HuH-7.5 (cell line): ENCODE measurements around the gene GCH1.
"Not testable (repeated sequence)": the region's sequence is repeated elsewhere in the genome, so short reads cannot be mapped to it uniquely, and the experiment has no call there.

ENCODE experiments used
- DNase-seq: peaks from one replicate; pipeline ENCODE4 v3.0.0; 2011; ENCODE audit warnings: low spot score

Gene GCH1

DNA sequence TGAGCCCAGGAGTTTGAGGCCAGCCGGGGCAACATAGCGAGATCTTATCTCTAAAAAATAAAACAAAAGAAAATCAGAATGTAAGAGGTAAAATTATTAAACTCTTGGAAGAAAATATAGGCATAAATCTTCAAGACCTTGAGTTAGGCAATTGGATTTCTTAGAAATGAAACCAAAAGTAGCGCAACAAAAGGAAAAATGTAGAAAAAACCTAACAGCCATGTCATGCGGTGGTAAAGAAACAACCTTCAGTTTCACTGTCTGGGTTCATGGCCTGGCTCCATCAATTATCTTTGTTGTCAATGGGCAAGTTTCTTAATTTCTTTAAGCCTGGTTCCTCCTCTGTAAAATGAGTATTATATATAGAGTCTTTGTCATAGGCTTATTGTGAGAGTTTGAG lies 5.6 kb upstream of the GCH1 start:
- no peak for DNase-seq

DNA sequence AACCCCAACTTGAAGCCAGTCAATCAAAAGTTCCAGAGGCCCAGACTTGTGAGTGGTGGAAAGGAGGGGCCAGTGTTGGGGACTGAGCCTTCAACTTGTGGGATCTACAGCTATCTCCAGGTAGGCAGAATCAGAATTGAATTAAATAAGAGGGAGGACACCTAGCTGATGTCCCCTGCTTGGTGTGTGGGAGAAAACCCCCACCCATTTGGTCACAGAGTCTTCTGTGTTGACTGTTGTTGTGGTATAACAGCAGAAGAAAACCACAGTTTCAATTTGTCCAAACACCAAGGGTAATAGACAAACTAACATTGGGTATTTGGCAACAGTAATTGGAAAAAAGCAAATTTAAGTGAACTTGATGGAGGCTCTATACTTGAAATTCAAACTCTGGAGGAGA lies 3.4 kb upstream of the GCH1 start:
- no peak for DNase-seq

DNA sequence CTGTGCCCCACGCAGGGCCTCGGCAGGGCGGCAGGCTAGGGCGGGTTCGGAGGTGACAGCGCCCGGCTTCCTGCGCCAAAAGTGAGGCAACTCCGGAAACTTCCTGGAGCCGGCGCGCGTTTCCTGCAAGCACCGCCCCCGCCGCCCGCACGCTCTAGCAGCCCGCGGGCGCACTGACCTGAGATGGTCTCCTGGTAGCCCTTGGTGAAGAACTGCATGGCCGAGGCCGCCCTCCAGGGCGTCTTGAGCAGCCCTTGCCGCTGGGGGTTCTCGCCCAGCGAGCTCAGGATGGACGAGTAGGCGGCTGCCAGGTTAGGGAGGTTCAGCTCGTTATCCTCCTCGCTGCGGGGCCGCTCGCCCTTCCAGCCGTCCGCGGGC lies 494 bp downstream of the GCH1 start:
- peak; percentile 37 for DNase-seq

DNA sequence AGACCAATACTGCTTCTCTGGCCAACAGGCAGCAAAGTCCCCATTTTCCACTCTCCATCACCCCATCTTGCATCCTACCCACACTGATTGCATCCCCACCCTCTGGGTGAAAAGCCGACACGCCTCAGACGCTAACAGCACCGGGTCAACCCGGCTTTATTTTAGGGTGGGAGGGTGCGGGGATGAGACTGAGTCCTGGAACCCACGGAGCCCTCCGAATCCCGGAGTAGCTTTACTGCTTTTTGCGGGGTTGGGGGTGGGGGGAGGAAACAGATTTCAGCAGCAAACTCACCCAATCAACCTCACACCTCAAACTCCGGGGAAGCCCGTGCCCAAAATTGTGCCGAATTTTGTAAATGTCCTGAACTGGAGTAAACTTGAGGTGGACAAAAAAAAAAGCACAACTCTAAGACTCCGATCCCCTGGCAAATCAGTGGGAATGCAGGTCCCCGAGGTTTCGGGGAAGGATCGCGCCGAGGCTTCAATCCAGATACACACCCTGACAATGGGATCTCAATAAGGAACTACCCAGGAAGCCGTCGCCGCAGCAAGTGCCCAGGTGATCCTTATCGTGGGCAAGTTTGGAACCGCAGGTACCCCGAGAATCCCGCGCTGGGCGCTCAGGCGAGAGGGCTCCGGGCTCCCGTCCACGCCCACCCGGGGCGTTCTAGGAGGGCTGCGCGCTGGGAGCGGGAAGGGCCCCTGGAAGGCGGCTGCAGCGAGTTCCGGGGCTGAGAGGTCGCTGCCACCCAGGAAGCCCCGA lies 1.1 kb downstream of the GCH1 start:
- DNase-seq: no peak

DNA sequence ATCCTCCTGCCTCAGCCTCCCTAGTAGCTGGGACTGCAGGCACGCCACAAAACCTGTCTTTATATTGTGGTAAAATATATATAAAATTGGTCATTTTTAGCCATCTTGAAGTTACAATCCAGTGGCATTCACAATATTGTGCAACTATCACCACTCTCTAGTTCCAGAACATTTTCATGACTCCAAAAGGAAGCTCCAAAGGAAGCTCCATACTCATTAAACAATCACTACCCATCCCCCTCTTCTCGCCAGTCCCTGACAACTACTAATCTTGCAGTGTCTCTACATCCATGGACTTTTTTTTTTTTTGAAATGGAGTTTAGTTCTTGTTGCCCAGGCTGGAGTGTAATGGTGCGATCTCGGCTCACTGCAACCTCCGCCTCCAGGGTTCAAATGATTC lies 3.1 kb downstream of the GCH1 start:
- no peak for DNase-seq

DNA sequence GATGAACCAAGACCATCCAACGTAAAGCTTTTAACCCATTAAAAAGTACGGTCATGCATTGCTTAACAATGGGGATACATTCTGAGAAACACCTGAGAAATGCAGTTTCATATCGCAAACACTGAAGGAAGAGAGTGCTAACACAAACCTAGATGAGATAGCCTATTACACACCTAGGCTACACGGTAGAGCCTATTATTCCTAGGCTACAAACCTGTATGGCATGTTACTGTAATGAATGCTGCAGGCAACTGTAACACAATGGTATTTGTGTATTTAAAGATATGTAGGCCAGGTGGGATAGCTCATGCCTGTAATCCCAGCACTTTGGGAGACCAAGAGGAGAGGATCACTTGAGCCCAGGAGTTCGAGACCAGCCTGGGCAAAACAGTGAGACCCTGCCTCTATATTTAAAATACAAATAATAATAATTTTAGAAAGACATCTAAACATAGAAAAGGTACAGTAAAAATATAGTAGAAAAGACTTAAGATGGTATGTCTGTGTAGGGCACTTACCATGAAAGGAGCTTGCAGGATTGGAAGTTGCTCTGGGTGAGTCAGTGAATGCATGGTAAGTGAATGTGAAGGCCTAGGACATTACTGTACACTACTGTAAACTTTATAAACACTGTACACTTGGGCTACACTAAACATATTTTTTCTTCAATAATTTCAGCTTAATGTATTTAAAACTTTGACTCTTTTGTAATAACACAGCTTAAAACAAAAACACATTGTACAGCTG lies 4.6 kb downstream of the GCH1 start:
- not testable (repeated sequence) for DNase-seq

DNA sequence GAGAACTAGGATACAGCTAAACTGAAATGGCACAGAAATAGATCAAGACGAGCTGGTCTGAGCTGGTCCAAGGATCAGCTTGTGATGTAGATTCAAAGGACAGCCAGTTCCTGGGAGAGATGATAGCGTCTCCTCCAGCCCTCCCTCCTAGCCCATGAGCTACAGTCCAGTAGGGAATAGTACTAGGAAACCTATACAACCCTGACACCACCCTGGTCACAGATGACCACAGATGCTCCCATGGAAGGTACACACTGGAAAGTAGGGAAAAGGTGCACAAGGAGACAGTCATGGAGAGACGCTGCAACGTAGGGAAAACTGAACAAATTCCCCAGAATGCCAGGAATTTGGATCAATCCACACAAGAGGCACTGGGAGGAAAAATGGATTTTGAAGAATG lies 6.9 kb downstream of the GCH1 start:
- no peak for DNase-seq

DNA sequence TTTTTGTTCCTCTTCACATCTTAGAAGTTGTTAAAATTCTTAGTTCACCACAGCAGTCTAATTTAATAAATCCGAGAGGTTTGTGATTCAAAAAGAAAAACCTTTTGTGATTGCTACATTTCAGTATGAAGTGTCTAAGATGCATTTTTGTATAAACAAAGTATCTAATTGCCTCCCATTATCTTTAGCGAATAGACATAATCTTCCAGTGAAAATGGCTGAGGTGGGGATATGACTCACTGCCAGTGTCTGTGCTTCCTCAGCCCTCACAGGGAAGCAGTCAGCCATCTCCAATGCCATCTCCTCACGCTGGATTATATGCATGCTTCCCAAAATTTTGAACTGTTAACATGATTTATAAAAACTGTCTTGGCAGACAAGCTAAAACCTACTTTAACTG lies 7.6 kb downstream of the GCH1 start:
- no peak for DNase-seq

DNA sequence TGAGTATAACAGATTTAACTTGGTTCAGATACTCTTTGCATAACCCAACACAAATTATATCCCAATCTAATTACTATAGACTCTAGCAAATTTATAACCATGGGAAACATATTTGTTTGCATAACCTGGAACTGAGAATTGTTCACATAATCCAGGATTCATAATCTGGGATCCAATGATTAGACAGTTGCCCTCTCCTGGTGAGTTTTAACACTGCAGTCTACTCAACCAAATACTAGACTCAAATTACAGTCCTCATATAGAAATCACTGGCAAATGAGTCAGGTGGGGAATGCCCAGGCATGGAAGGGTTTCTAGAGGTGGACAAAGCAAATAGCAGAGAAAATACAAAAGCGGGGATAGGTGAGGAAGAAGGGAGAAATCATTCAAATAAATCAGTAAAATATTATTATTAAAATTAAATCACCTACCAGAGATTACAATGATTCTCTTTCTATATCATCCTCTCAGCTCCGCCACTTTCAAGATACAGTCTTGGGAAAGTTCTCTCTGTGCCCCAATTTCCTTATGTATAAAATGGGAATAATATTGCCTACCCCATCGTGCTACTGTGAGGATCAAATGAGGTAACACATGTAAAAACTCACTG lies 9.4 kb downstream of the GCH1 start:
- DNase-seq: peak; percentile 26

DNA sequence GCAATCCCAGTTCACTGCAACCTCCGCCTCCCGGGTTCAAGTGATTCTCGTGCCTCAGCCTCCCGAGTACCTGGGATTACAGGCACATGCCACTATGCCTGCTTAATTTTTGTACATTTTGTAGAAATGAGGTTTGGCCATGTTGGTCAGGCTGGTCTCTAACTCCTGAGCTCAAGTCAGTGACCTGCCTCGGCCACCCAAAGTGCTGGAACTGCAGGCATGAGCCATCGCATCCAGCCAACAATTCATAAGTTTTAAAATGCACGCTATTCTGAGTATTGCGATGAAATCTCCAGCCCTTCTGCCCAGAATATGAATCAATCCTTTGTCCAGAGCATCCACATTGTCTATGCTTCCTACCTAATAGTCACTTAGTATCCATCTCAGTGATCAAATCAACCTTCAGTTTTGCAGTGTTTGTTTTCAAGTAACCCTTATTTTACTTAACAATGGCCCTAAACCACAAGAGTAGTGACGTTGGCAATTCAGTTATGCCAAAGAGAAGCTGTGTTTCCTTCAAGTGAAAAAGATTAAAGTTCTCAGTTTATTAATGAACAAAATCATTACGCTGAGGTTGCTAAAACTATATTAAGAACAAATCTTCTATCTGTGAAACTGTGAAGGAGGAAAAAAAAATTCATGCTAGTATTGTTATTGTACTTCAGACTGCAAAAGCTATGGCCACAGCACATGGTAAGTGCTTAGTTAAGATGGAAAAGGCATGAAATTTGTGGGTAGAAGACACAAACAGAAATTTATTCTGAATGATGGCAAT lies 11.0 kb downstream of the GCH1 start:
- DNase-seq: no peak

DNA sequence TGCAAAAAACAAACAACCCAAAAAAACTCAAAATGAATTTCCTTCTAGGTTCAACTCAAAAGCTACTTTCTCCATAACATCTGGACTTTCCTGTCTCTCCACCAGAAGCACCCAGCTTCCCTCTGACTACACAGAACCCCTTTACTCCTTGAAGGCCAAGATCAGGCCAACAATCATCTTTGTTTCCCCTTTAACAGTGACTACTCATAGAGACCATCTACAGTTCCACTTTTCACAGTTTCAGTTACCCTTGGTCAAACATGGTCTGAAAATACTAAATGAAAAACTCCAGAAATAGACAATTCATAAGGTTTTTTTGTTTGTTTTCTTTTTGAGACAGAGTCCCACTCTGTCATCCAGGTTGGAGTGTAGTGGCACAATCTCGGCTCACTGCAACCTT lies 11.8 kb downstream of the GCH1 start:
- DNase-seq: no peak

DNA sequence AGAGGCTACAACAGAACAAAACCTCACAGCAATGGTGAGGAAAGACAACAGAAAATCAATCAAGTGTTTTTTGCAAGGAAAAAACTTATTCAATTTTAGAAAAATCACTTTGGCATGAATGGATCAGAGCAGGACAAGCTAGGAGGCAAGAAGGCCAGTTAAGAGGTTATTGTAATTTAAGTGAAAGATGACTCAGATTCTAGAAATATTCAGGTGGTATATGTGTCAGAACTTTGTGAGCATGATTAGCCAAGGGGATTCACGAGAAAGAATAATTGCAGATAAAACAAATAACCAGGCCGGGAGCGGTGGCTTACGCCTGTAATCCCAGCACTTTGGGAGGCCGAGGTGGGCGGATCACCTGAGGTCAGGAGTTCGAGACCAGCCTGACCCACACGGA lies 12.7 kb downstream of the GCH1 start:
- DNase-seq: no peak

DNA sequence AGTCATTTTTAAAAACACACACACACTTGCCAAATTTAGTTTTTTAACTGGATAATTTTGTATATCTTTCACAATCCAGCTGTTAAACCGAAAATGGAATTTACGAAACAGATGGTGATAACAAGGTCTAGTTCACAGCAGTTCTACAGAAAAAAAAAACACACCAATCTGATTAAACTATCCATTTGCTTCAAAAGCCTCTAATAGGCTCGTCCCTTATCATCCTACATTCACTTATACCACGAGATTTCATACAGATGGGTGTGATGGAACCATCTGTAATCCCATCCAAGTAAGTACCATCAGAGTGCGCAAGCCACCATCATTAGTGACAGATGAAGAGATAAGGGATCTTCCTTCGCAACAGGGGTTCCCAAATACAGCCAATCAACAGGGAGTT lies 20.1 kb downstream of the GCH1 start:
- no peak for DNase-seq

DNA sequence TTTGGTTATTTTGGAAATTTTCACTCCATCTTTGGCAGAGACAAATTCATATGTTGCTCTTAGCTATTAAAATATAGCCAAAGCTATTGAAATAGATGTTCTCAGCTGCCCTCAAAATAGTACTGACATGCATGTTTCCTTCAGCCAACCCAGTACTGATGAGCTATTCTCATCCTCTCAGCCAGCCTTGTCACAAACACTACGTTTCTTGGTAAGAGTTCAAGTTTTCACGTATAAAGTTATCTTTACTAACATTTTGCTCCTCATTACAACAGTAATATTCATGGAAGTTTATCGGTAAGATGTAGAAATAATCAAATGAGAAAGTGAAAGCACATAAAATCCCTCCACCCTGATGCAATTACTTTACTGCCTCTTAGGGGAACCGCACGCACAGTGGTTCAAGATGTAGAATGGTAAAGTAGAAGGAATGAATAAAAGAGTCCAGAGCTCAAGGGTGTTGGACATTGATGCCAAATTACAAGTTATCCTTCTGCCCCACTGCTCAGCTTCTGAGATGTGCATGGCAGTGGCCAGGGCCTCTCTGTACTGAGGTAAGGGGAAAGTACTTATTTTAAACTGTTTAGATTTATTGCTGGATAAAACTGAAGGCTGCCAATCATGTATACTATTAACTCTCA lies 20.7 kb downstream of the GCH1 start:
- DNase-seq: no peak

DNA sequence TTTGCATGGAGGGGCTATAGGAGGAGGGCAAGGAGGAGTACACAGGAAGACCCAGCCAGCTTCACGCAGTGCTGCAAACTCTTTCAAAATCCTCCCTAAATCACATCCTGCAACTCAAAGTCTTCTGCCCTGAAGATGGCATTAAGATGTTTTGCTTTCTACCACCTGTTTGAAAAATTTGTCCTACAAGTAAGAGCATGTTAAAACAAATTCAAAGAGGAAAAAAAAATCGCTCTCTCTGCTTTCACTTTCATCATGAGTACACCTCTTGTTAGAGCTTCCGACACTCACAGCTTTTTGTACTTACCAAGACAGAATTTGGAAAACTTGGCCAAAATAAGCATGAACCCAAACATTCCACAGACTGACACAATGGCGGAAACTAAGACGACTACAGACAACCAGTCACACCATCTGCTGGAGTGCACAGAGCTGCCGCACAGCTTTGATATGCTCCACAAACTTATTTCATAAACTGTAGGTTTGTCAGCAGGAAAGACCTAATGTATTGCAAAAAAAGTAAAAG lies 21.3 kb downstream of the GCH1 start:
- DNase-seq: no peak

DNA sequence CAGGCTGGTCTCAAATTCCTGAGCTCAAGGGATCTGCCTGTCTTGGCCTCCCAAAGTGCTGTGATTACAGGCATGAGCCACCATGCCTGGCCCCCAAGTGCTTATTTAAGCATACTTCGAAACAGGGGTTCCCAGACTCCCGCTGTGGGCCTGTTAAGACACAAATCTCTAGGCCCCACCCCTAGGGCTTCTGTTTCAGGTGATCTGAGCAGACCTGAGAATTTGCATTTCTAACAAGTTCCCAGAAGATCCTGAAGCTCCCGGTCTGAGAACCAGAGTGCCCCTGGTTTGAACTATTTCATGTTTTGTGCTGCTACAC lies 25.0 kb downstream of the GCH1 start:
- DNase-seq: no peak

DNA sequence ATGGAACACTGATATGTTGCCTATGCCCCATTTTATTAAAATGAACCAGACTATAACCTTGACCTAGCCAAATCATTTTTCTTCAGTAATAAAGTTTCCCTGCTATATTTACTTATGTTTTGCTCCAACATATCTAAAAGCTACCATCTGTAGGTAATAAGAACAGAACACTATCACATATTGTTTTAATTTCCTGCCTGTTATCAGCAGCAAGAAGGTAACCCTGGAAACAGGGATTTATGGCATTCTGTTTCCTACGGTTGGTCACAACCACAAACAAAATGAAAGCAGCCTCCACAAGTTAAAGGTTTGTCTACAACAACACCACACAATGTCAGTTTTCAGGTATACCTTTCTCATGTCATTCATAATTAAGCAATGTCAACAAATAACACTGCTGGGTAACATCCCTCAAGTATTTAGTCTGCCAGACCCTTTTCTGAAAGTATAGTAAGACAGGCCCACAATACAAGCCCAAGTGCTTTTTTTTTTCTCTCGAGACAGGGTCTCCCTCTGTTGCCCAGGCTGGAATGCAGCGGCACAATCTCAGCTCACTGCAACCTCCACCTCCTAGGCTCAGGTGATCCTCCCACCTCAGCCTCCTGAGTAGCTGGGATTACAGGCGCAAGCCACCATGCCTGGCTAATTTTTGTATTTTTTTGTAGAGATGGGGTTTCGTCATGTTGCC lies 25.5 kb downstream of the GCH1 start:
- no peak for DNase-seq

DNA sequence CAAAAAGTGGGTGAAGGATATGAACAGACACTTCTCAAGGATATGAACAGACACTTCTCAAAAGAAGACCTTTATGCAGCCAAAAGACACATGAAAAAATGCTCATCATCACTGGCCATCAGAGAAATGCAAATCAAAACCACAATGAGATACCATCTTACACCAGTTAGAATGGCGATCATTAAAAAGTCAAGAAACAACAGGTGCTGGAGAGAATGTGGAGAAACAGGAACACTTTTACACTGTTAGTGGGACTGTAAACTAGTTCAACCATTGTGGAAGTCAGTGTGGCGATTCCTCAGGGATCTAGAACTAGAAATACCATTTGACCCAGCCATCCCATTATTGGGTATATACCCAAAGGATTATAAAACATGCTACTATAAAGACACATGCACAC lies 27.0 kb downstream of the GCH1 start:
- not testable (repeated sequence) for DNase-seq

DNA sequence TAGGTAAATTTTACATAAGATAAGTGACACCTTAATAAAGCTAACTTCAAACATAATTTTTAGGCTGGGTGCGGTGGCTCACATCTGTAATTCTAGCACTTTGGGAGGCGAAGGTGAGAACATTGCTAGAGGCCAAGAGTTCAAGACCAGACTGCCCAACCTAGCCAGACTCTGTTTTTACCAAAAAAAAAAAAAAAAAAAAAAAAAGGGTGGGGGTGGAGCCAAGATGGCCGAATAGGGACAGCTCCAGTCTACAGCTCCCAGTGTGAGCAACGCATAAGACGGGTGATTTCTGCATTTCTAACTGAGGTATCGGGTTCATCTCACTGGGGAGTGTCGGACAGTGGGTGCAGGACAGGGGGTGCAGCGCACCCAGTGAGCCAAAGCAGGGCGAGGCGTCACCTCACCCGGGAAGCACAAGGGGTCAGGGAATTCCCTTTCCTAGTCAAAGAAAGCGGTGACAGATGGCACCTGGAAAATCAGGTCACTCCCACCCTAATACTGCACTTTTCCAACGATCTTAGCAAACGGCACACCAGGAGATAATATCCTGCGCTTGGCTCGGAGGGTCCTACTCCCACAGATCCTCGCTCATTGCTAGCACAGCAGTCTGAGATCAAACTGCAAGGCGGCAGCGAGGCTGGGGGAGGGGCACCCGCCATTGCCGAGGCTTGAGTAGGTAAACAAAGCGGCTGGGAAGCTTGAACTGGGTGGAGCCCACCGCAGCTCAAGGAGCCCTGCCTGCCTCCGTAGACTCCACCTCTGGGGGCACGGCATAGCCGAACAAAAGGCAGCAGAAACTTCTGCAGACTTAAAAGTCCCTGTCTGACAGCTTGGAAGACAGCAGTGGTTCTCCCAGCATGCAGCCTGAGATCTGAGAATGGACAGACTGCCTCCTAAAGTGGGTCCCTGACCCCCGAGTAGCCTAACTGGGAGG lies 32.2 kb downstream of the GCH1 start:
- not testable (repeated sequence) for DNase-seq

DNA sequence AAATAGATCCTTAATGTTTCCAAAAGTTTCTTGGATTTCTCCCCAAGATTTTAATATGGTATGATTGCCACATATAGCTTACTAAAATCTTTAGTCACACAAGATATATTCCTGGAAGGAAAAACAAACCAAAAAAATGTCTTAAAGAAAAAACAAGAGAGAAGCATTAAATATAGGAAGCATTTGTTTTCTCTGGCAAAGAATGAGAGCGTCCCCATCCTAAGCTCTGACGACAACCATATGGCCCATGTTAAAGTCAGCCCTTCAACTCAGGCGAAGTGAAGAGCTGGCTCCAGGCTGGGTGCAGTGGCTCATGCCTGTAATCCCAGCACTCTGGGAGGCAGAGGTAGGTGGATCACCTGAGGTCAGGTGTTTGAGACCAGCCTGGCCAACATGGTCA lies 35.6 kb downstream of the GCH1 start:
- DNase-seq: no peak
